ENCODE measurements around the gene ZNF580.

ZNF580 gene, protein sequence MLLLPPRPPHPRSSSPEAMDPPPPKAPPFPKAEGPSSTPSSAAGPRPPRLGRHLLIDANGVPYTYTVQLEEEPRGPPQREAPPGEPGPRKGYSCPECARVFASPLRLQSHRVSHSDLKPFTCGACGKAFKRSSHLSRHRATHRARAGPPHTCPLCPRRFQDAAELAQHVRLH

DNA sequence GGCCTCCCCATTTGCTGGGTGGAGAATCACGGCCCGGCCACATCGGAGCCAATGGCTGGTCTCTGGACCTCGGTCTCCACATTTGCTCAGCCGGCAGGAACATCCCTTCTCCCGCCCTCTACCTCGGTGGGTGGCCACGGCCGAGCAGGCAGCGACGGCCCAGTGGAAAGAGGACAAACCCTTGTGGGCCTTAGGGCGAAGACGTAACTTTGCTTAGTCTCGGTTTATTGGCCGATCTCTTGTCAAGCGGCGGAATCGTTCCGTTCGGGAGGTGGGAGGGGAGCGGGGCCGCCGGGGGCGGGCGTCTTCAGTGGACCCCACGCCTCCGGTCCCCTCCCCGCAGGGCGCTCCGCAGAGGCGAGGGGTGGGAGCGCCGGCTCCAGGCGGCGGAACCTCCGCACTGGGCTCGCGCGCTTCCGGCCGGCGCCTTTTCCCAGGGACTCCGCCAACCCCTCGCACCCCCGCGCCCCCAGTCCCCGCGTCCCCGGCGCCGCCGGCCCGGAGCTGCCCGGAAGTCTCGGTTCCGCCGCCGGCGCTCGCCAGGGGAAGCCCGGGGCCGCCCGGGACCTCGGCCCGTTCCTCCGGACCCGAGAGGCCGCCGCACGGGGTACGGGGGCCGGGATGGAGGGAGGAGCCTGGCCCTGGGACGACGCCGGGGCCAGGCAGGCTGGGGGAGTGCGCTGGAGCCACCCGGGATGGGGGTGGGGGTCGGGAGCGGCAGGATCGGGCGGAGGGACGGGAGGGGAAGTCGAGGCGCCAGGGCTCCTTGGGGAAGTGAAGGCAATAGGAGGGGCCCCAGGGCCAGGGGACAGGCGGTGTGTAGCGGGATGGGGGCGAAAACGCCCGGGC is at the start of gene ZNF580:
Gene ZNF580 (plus strand): TSS at position 426 of the 849 bp plus-strand sequence. CDS start 1,507 bp downstream, outside the sequence.
- Histone ChIP-seq H3K27ac (peak within 1 kb of the TSS; percentile 47 to 99 (median 93)), H3K4me3 (peak within 1 kb of the TSS; percentile 67 to 95 (median 85))

DNA sequence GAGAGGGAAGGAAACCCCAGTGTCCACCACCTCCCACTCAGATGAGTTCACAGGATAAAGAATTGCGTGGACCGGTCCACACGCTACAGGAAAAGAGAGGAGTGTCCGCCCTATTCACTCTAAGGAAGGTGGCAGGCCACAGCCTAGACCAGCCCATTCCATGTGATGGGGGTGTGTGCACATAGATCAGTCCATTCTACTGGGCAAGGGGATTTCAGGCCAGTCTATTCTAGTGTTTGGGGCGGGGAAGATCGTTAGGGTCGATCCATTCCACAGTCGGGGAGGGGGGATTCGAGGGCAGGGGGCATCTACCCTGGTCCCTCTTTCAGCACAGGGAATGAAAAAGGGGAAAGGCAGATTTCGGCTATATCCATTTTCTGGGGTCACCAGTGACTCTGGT is 49.2 kb upstream of the ZNF580 start:
- H3K27ac ChIP-seq = no peak overlapping the region
- no peak overlapping the region for H3K4me3 ChIP-seq

DNA sequence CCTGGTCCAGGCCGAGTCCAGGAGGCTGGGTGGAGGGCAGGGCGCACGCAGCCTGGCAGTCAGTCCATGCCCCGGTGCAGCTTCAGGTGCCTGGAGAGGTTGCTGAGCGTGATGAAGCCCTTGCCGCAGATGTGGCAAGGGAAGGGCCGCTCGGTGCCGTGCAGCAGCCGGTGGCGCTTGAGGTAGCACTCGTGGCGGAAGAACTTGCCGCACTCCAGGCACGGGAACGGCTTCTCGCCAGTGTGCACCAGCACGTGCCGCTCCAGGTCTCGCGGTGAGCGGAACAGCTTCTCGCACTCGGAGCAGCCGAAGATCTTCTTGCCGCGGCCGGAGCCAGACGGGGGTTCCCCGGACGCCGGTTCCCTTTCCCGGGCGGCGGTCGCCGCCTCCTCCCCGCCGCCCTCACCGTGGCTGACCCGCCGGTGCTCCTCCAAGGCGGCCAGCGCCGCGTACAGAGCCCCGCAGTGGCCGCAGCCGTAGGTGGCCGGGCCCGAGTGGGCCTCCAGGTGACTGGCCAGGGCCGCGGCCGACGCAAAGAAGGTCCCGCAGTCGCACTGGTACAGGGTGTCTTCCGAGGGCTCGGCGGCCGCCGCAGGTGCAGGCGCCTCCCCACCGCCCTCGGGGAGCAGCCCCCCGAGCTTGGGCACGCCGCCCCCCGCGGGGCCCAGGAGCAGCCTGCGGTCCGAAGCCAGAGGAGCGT is 48.3 kb upstream of the ZNF580 start:
- H3K27ac ChIP-seq = no peak overlapping the region
- H3K4me3 ChIP-seq = no peak overlapping the region

DNA sequence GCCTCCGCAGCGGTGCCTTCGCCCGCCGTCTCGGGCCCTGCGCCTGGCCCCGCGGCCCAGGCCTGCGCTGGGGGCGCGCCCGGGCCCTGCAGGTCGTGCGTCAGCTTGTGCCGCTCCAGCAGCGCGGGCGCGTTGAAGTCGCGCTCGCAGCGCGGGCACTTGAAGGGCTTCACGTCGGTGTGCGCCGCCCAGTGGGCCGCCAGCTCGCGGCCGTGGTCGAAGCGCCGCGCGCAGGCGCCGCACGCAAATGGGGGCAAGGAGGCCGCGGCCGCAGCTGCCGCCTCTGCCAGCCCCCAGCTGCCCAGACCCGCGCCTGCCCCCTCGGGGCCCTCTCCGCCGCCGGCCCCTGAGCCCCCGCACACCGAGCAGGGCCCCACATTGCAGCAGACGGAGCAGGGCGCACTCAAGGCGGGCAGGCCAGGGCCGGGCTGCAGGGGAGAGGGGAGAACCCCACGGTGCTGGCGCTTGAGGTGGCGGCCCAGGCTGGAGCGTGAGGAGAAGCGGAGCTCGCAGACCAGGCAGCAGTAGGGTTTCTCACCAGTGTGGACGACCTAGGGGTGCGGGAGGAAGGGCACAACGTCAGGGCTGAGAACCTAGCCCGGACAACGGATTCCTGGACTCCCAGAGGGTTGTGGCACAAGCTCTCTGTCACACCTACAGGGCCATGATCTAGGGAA is 47.6 kb upstream of the ZNF580 start:
- no peak overlapping the region for H3K27ac ChIP-seq

DNA sequence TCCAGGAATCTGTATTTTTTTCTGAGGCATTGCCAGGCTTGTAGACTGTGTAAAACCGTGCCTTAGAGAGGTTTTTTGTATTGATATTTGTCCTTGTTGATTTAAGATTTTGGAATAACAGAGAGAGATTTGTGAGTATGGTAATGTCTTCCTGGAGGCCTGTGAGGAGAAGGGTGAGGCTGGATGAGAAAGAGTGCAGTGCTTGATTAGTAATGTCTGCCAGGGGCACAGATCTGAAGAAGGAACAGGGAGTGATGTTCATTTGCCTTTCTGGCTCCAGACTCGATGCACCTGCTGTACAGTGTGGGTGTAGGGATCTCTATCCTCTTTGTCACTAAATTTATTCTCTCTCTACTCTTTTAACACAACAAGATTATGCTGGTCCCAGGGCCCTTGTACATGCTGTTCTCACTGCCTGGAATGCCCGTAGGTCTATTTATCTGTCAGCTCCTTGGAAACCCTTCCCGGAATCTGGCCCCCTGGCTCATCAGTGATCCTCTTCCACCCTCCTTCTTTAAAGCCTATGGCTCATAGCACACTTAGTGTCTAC is 45.7 kb upstream of the ZNF580 start:
- H3K4me3 ChIP-seq = no peak overlapping the region
- no peak overlapping the region for H3K27ac ChIP-seq

More for the DNA sequence above, 47.6 kb upstream of the ZNF580 start:
- no peak overlapping the region for H3K4me3 ChIP-seq

DNA sequence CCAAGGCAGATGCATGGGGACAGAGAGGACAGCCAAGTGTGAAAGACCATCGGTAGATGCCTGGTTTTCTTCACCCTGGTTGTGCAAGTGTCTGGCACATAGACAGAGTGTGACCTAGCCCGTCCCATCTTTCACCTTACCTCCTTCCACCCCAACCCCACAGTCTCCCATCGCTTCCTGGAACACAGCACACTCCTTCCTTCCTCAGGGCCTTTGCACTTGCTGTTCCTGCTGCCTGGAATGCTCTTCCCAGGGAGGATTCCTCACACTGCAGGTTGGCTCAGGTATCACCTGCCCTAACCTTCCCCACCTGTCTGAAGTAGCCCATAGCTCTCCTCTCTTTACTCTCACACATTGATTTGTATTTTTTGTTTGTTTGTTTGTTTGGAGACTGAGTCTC is 44.5 kb upstream of the ZNF580 start:
- H3K27ac ChIP-seq = no peak overlapping the region
- no peak overlapping the region for H3K4me3 ChIP-seq

DNA sequence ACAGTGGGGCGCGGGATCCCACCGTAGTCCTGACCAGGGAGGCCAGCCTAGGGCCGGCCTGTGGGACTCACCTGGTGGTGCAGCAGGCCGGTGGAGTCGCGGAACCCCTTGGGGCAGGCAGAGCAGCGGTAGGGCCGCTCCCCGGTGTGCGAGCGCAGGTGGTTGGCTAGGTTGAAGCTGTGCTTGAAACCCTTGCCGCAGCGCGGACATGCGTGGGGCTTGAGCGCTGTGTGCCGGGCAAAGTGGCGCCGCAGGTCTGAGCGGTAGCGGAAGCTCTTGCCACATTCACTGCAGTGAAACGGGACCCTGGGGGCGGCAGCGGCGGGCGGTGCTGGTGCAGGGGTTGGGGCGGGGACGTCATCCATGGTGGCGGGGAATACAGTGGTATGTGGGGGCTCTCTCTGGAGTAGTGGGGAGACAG is 43.3 kb upstream of the ZNF580 start:
- Histone ChIP-seq H3K27ac (no peak overlapping the region), H3K4me3 (no peak overlapping the region)

DNA sequence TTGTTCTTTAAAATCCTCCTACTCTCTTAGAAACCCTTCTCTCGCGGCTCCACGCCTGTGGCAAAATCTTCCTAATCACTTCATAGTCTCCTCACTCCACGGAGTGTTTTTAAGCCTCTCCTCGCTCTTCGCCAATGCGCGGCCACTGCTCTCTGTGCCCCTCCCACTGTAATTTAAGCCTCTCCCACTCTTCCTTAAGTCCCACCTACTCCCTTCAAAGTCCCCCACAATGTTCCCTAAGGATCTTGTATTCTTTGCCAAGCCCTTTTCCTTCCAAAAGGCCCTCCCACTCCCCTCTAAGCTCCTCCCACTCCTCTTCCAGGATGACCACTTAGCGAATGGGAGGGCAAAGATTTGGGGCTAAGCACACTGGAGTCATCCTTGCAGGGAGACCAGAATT is 42.8 kb upstream of the ZNF580 start:
- no peak overlapping the region for H3K27ac ChIP-seq
- H3K4me3 ChIP-seq = no peak overlapping the region

DNA sequence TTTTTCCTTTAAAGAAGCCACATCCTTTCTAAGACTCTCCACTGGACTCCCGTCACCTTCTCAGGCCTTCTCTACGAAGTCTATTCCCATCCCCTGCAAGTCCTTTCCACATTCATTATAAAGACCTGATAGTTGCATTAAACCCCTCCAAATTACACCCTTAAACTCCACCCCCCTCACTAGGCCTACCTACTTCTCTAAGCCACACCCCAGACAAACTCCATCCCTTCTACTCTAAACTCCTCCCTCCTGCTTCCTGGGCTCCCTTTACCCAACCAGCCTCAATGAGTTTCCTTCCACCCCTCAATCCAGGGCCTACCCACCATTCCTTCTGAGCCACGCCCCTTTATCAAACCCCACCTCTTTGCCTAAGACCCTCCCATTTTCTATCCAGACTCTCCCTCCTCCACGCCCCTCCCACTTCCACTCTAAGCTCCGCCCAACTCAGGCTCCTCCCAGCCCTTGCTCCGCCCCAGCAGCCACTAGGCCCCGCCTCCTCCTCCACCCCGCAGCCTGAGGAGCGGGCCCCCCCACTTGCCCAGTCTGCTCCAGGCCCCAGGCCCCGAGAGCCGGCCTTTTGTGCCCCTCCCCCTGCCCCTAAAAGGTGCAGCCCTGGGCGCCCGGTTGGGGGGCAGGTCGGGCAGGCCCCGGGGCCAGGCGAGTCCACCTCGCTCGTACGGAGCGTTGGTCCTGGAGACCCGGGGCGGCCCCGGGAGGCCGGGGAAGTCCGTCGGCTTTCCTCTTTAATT is 41.9 kb upstream of the ZNF580 start:
- Histone ChIP-seq H3K4me3 (peak overlapping the region; percentile 60 to 94 (median 72)), H3K27ac (peak overlapping the region; percentile 57 to 99 (median 97))

DNA sequence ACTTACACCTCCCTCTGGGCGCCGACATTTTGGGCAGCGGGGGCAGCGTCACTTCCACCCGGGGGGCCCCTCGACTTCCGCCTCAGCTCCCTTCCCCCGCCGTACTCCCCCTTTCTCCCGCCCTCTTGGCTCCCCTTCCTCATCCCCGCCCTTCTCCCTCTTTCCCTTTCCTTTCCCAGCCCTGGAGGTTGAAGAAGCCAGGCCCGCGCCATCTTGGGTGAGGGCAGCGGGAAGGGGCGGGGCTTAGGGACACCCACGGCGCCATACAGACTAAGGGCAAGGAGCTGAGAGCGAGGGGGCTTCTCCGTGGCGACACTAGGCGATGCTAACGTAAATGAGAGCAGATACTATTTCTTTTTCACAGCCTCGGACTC is 41.3 kb upstream of the ZNF580 start, which contains the start of gene FIZ1:
Gene FIZ1 (minus strand): TSS at position 50 of the 374 bp plus-strand sequence. CDS start 1,652 bp downstream, outside the sequence.
- Histone ChIP-seq H3K27ac (peak within 1 kb of the TSS; percentile 84 to 99 (median 97)), H3K4me3 (peak within 1 kb of the TSS; percentile 60 to 94 (median 72))

DNA sequence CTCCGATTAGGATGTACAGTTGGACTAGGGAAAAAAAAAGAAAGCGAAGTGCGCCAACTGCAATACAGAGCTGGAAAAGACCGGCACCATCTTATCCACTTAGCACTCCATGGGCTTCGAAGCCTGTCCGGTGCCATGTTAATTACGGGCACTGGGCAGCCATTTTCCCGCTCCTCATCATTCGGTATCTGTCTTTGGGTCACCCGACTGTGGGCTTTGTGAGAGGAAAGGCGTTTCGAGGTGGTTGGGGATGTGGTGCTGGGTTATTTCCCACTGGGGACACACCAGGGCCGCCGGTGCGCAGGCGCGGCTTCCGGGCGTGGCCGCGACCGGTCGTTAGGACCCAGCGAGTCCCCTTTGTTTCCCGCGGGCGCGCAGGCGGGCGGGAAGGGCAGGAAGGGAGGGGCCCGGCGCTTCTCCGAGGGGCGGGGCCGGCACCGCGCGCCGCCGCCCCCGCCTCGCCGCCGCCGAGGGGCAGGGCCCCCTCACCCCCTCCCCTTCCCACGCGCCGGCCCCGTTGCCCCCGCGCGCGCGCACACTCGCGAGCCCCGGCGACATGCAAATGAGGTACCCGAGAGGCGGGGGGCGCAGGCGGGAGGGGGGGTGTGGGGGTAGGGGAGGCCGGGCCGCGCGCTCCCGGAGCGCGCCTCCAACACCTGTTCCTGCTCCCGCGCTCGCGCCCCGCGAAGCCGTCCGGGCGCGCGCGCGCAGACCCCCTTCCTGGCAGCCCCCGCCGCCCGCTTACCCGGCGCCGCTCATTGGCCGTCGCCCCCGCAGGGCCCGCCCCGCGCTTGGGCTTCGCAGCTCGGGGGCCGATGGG is 40.8 kb upstream of the ZNF580 start, which contains the start of gene ZNF524:
Gene ZNF524 (plus strand): TSS at position 447 of the 820 bp plus-strand sequence. CDS start 1,825 bp downstream, outside the sequence.
- H3K27ac ChIP-seq = peak within 1 kb of the TSS; percentile 84 to 99 (median 97)

DNA sequence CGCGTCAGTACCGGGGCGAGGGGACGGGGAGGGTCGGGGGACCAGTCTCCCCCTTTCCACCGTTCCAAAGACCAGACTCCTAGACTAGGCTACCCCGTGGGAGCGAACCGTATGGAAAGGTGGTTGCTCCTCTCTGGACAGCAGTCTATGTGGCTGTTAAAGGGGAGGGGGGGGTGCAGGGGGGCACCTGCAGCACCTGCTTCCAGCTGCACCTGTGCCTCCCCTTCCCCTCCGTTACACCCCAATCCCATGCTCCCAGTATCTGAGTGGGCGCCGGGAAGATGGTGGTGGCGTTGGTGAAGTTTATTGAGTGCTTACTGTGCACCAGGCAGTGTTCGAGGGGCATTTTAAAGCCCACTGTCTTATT is 40.2 kb upstream of the ZNF580 start:
- Histone ChIP-seq H3K27ac (peak overlapping the region; percentile 84 to 99 (median 97)), H3K4me3 (peak overlapping the region; percentile 60 to 94 (median 72))

More for the DNA sequence above, 40.8 kb upstream of the ZNF580 start, which contains the start of gene ZNF524:
- H3K4me3 ChIP-seq = peak within 1 kb of the TSS; percentile 60 to 94 (median 72)

DNA sequence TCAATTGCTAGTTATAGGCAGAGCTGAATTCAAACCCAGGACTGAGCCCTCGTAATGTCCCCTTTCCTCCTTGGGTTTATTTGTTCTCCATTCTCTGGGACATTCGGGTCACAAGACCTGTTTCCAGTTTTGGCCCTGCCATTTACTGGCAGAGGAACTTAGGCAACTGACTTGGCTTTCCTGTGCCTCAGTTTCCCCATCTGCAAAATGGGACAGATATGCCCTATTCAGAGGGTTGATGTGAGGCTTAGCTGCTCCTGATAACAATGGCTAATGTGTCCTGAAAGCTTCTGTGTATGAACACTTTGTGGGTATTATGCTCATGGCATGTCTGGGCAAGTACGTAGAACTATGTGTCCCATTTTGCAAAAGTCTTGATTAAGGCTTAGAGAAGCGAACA is 39.7 kb upstream of the ZNF580 start:
- peak overlapping the region; percentile 60 to 94 (median 72) for H3K4me3 ChIP-seq
- H3K27ac ChIP-seq = peak overlapping the region in 20 of 21 experiments; percentile 4 to 99 (median 97)

DNA sequence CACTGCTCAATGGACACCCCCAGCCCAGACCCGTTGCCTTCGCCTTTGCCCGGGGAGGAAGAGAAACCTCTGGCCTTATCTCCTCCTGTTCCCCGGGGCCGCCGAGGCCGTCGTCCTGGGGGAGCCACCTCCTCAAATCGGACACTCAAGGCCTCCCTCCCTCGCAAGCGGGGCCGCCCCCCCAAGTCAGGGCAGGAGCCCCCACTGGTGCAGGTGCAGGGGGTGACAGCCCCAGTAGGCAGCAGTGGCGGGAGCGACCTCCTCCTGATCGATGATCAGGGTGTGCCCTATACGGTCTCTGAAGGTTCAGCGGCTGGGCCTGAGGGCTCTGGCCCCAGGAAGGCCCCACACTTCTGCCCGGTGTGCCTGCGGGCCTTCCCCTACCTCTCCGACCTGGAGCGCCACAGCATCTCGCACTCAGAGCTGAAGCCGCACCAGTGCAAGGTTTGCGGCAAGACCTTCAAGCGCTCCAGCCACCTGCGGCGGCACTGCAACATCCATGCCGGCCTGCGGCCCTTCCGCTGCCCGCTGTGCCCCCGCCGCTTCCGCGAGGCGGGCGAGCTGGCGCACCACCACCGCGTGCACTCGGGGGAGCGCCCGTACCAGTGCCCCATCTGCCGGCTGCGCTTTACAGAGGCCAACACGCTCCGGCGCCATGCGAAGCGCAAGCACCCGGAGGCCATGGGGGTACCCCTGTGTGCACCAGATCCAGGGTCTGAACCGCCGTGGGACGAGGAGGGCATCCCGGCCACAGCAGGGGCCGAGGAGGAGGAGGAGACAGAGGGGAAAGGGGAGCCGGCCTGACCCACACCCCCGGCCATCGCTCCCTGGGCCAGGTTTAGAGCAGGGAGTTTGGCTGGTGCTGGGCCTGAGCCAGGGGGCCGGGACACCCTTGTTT is 38.4 kb upstream of the ZNF580 start:
- no peak overlapping the region for H3K4me3 ChIP-seq
- H3K27ac ChIP-seq = peak overlapping the region in 6 of 21 experiments; percentile 5 to 99 (median 98)

DNA sequence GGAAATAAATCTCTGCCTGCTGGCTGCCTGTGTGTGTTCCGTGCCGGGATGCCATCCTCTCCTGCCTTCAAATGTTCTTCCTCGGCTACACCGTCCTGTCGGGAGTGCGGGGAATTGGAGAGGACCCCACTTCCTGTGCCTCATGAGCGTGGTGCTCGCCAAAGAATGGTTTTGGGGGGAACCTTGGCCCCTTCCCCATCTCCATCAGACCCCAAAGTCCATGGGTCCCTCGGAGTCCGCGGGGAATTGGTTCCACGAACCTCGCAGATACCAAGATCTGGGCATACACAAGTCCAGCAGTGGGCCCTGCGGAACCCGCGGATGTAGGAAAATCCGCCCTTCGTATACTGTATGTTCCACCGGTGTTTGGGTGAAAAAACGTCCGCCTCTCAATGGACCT is 37.7 kb upstream of the ZNF580 start:
- H3K4me3 ChIP-seq = no peak overlapping the region
- H3K27ac ChIP-seq = peak overlapping the region in 1 of 21 experiments; percentile 5

DNA sequence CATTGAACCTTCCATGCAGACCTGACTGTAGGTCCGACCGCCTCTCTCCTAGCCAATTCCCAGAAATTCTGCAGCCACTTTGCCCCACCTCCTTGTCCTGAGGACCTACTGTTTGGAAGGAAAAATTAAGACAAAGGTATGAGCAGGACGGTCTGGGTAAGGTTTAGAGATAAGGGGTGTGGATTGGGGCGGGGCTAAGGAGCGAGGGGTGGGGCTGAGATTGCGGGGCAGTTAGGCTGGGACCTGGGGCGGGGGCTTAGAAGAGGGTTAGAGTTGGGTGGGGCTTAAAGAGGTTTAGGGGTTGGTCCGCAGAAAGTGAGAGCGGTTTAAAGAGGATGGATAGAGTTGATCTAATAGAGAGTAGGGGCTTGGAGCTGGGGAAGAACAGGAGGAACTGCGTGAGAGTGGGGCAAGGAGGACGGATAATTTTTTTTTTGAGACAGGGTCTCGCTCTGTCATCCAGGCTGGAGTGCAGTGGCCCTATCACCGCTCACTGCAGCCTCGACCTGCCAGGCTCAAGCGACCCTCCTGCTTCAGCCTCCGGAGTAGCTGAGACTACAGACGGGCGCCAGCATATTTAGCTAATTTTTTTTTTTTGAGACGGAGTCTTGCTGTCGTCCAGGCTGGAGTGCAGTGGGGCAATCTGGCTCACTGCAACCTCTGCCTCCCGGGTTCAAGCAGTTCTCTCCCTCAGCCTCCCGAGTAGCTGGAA is 37.1 kb upstream of the ZNF580 start:
- Histone ChIP-seq H3K27ac (peak overlapping the region in 14 of 21 experiments; percentile 94 to 100 (median 97)), H3K4me3 (peak overlapping the region in 2 of 7 experiments; percentile 87 to 92)
